GM21367 (cell line): ENCODE results near the gene MUC6.
"Not testable (repeated sequence)": the region's sequence is repeated elsewhere in the genome, so short reads cannot be mapped to it uniquely, and the experiment has no call there.

Source experiments
- ATAC-seq: cut with Tn5 transposase; IDR thresholded peaks from one replicate; pipeline ENCODE4 v1.9.1; 2021; ENCODE audit not compliant: unreplicated experiment

Gene MUC6

GRCh38 chr11:991711-992307 is 44.7 kb downstream of the MUC6 start:
- ATAC-seq, result no peak

GRCh38 chr11:991034-991433 is 45.5 kb downstream of the MUC6 start:
- ATAC-seq, result no peak

GRCh38 chr11:990101-990500 is 46.4 kb downstream of the MUC6 start:
- no peak for ATAC-seq

- no peak for ATAC-seq
Measured at GRCh38 chr11:987671-988070, 48.8 kb downstream of the MUC6 start.

GRCh38 chr11:986952-987305 is 49.6 kb downstream of the MUC6 start:
- ATAC-seq, result no peak

- ATAC-seq, result no peak
Measured at GRCh38 chr11:986270-986951, 50.1 kb downstream of the MUC6 start.

- no peak for ATAC-seq
Measured at GRCh38 chr11:985848-986247, 50.7 kb downstream of the MUC6 start.

- ATAC-seq, result no peak
Measured at GRCh38 chr11:985406-985805, 51.1 kb downstream of the MUC6 start.

- ATAC-seq, result no peak
Measured at GRCh38 chr11:984546-984945, 52.0 kb downstream of the MUC6 start.

GRCh38 chr11:981764-982163 is 54.8 kb downstream of the MUC6 start:
- ATAC-seq, result no peak

- ATAC-seq, result no peak
Measured at GRCh38 chr11:980438-981357, 55.8 kb downstream of the MUC6 start.

GRCh38 chr11:978781-979180 is 57.7 kb downstream of the MUC6 start:
- ATAC-seq, result no peak

- ATAC-seq, result no peak
Measured at GRCh38 chr11:977830-978720, 58.4 kb downstream of the MUC6 start.

GRCh38 chr11:976431-977160 is 59.9 kb downstream of the MUC6 start:
- no peak for ATAC-seq

GRCh38 chr11:975827-976226 is 60.7 kb downstream of the MUC6 start:
- ATAC-seq, result no peak

GRCh38 chr11:975376-975775 is 61.1 kb downstream of the MUC6 start:
- ATAC-seq, result not testable (repeated sequence)

GRCh38 chr11:973237-973636 is 63.3 kb downstream of the MUC6 start:
- ATAC-seq, result no peak

- no peak for ATAC-seq
Measured at GRCh38 chr11:972523-973211, 63.9 kb downstream of the MUC6 start.

- no peak for ATAC-seq
Measured at GRCh38 chr11:971731-972365, 64.7 kb downstream of the MUC6 start.
